GM21526 (cell line): ENCODE results near the gene SMIM10L2A.
"Not testable (repeated sequence)": the region's sequence is repeated elsewhere in the genome, so short reads cannot be mapped to it uniquely, and the experiment has no call there.

Source experiments
- ATAC-seq: cut with Tn5 transposase; IDR thresholded peaks from one replicate; pipeline ENCODE4 v1.9.1; 2021; ENCODE audit warnings: moderate library complexity; ENCODE audit not compliant: unreplicated experiment, low FRiP score

Gene SMIM10L2A

DNA sequence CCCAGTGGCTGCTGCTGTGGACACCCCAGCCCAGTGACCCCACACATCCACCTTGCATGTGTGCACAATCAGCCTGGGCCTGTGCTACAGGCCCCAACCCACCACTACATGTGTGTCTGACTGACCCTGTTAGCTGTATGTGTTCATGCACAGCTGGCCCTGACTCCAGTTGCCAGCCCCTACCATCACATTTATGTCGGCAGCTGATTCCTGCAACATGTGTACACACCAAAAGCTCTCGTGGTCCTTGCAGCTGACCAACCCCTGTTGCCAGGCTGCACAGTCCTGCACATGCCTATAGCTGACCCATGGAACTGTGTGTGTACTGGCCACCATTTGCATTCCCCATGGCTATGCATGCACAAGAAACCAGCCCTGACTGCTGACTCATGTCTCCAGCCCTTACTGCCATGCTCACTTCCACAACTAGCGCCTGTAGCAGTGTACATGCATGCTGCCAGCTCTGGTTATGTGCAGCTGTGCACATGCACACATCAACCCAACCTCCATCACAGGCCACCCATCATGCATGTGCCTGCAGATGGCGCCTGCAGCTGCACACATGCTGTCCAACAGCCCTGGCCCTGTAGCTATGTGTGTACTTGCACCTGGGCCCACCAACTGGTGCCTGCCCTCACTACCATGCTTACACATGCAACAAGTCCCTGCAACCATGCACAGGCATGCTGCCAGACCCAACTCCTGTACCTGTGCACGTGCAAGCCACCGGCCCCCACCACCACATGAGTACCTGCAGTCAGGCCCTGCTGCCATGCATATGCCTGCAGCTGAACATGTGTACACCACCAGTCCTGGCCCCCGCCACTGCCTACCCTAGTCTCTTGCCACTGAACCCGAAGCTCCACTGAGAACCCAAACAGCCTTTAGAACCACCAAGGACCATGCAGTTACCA is 28.1 kb downstream of the SMIM10L2A start:
- no peak for ATAC-seq

DNA sequence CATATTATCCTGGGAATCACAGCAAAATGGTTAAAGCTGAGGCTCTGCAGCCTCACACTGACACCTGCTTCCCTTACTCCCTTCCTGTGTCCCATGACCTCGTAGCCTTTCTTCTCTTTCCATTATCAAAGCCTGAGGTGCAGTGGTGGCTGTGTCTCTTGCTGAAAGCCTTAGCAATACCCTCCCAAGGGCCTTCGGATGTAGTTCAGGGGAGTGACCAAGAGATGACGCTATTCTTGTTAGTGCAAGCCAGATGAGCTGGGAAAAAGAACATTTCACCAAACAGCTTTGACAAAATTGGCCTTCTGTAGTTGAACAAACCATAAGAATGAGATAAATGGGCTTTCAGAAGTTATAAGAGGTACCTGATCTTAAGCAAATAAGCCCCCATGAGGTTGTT is 31.6 kb downstream of the SMIM10L2A start:
- no peak for ATAC-seq

DNA sequence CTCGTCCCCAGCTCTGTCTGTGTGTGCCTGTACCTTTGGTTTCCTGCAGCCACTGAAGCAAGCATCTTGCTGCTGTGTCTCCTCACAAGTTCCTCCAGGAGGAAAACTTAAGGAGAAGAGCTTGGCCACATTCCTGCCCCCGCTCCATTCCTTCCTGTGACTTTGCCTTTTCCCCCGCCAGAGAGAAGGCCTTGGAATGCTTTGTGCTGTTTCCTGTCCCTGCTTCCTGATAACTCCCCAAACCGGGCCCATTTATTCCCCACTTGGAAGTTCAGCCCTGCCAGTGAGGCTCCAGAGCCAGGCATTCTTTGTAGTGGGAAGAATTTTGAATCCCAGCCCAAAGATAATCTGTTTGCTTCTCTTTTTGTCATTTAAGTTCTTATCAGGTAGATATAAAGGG is 33.1 kb downstream of the SMIM10L2A start:
- ATAC-seq: no peak

DNA sequence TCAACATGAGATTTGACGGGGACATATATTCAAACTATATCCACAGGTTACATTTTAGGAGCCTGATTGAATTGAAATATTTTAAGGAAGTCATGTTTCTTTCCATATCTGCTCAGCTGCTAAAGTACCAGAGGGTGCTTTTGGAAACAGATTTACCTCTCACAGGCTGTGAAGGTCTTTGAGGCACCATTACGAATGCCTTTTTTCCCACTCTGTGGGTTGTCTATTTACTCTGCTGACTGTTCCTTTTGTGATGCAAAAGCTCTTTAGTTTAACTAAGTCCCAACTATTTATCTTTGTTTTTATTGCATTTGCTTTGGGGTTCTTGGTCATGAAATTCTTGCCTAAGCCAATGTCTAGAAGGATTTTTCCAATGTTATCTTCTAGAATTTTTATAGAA is 40.0 kb downstream of the SMIM10L2A start:
- ATAC-seq: not testable (repeated sequence)

- no peak for ATAC-seq
These were observed 42.2 kb downstream of the SMIM10L2A start for GRCh38 chrX:135463937-135464336.

- ATAC-seq: no peak
These were observed 54.6 kb downstream of the SMIM10L2A start for GRCh38 chrX:135476378-135476777.

DNA sequence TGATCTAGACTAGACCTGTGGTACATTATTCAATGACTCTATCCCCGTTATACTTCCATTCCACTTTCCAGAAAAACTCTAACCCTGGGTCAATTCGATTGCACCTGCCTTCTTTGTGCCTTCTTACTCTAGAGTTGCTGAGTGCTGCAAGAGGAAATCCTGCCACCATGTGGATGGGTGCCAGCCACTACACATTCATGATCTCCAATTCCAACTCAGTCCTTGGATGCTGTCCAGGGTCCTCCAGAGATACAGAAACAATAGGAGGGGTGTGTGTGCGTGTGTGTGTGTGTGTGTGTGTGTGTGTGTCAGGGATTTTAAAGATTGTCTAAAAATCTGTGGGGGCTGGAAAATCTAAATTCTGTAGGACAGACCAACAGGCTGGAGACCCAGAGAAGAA is 55.8 kb downstream of the SMIM10L2A start:
- no peak for ATAC-seq
